ENCODE data around the gene SPOCK3.

- TF ChIP-seq POLR2A (IDR thresholded peaks at IDR 0.05) (no peak), CTCF (IDR thresholded peaks at IDR 0.05 in 4 of 5, conservative IDR thresholded peaks at IDR 0.05 in 1 of 5) (no peak)
Measured at GRCh38 chr4:166886718-166887117, 347.6 kb downstream of the SPOCK3 start.
